Measurements from ENCODE around the gene MYOCOS.

MYOCOS gene

GRCh38 chr1:171625225-171625624, 3.2 kb downstream of the MYOCOS start:
- Histone ChIP-seq H3K36me3 (ENCODE audit: control insufficient read depth, low read length) (no peaks in the 10 kb centered on the region), H3K27me3 (ENCODE audit: control insufficient read depth, low read length) (no peaks in the 10 kb centered on the region; the same call in 1 of the 2 replicates), H3K27ac (ENCODE audit: low read depth, low read length) (no peak overlapping the region), H3K79me2 (ENCODE audit: control insufficient read depth, low read length) (no peaks in the 10 kb centered on the region), H3K9me3 (ENCODE audit: control insufficient read depth, insufficient read depth, low read length) (no peaks in the 10 kb centered on the region), H3K4me3 (ENCODE audit: low read length) (no peak overlapping the region), H4K20me1 (ENCODE audit: control insufficient read depth, insufficient read depth, low read depth, low read length) (no peaks in the 10 kb centered on the region), H3K4me2 (ENCODE audit: low read length) (no peak overlapping the region), H3K9me2 (replicated peaks; ENCODE audit: control insufficient read depth, low read length) (no peaks in the 10 kb centered on the region), H3F3A (ENCODE audit: control insufficient read depth, insufficient read depth) (no peaks in the 10 kb centered on the region), H3K4me1 (ENCODE audit: control insufficient read depth, low read length) (no peaks in the 10 kb centered on the region)
- TF ChIP-seq EZH2phosphoT487 (IDR thresholded peaks at IDR 0.05; ENCODE audit: borderline replicate concordance, low read length) (no peak), CTCF (IDR thresholded peaks at IDR 0.05; ENCODE audit: low read depth, low read length, poor library complexity, severe bottlenecking) (no peak)

DNA sequence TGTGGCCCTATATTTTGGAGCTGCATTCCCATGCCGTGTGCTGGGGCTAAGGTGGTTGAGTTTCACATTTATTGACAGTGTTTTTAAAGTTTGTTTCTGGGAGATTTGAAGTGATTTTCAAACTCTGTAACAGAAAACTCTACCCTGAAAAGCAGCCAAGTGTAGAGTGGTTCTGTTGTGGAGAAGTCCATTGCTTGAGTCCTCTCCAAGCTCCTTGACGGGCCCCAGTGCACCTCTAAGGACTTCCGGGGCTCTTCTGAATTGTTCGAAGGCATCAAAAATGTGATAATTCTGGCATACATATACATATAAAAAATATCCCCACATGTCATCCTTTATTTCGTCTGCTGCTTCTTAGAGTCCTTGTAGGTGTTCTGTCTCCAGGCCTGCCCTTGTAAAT, 5.0 kb downstream of the MYOCOS start:
- H3K9me2 ChIP-seq (replicated peaks; ENCODE audit: control insufficient read depth, low read length), result no peaks in the 10 kb centered on the region
- no peak overlapping the region for H3K27ac ChIP-seq (ENCODE audit: low read depth, low read length)
- H3K4me2 ChIP-seq (ENCODE audit: low read length), result no peak overlapping the region
- no peaks in the 10 kb centered on the region for H3F3A ChIP-seq (ENCODE audit: control insufficient read depth, insufficient read depth)
- no peaks in the 10 kb centered on the region; the same call in 1 of the 2 replicates for H3K27me3 ChIP-seq (ENCODE audit: control insufficient read depth, low read length)
- TF ChIP-seq CTCF (IDR thresholded peaks at IDR 0.05; ENCODE audit: low read depth, low read length, poor library complexity, severe bottlenecking) (no peak), EZH2phosphoT487 (IDR thresholded peaks at IDR 0.05; ENCODE audit: borderline replicate concordance, low read length) (no peak)
- H3K79me2 ChIP-seq (ENCODE audit: control insufficient read depth, low read length), result no peaks in the 10 kb centered on the region
- H3K4me1 ChIP-seq (ENCODE audit: control insufficient read depth, low read length), result no peaks in the 10 kb centered on the region
- no peaks in the 10 kb centered on the region for H4K20me1 ChIP-seq (ENCODE audit: control insufficient read depth, insufficient read depth, low read depth, low read length)
- H3K9me3 ChIP-seq (ENCODE audit: control insufficient read depth, insufficient read depth, low read length), result no peaks in the 10 kb centered on the region
- H3K4me3 ChIP-seq (ENCODE audit: low read length), result no peak overlapping the region
- H3K36me3 ChIP-seq (ENCODE audit: control insufficient read depth, low read length), result no peaks in the 10 kb centered on the region

GRCh38 chr1:171628225-171628624, 6.2 kb downstream of the MYOCOS start:
- no peak overlapping the region for H3K27ac ChIP-seq (ENCODE audit: low read depth, low read length)
- no peaks in the 10 kb centered on the region; the same call in 1 of the 2 replicates for H3K27me3 ChIP-seq (ENCODE audit: control insufficient read depth, low read length)
- H3K36me3 ChIP-seq (ENCODE audit: control insufficient read depth, low read length), result no peaks in the 10 kb centered on the region
- no peaks in the 10 kb centered on the region for H4K20me1 ChIP-seq (ENCODE audit: control insufficient read depth, insufficient read depth, low read depth, low read length)
- H3K4me3 ChIP-seq (ENCODE audit: low read length), result no peak overlapping the region
- H3K79me2 ChIP-seq (ENCODE audit: control insufficient read depth, low read length), result no peaks in the 10 kb centered on the region
- H3K9me2 ChIP-seq (replicated peaks; ENCODE audit: control insufficient read depth, low read length), result no peaks in the 10 kb centered on the region
- TF ChIP-seq EZH2phosphoT487 (IDR thresholded peaks at IDR 0.05; ENCODE audit: borderline replicate concordance, low read length) (no peak), CTCF (IDR thresholded peaks at IDR 0.05; ENCODE audit: low read depth, low read length, poor library complexity, severe bottlenecking) (no peak)
- H3F3A ChIP-seq (ENCODE audit: control insufficient read depth, insufficient read depth), result no peaks in the 10 kb centered on the region
- no peaks in the 10 kb centered on the region for H3K9me3 ChIP-seq (ENCODE audit: control insufficient read depth, insufficient read depth, low read length)
- no peak overlapping the region for H3K4me2 ChIP-seq (ENCODE audit: low read length)
- no peaks in the 10 kb centered on the region for H3K4me1 ChIP-seq (ENCODE audit: control insufficient read depth, low read length)

DNA sequence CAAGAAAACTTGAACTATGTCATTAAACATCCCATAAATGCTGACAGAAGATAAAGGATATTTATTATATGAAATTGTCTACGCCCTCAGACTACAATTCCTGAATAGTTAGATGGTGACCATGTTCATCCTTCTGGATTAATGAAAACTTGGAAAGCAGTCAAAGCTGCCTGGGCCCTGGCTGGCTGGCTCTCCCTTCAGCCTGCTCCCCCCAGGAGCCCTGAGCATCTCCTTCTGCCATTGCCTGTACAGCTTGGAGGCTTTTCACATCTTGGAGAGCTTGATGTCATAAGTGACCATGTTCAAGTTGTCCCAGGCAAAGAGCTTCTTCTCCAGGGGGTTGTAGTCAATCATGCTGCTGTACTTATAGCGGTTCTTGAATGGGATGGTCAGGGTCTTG, 13.6 kb downstream of the MYOCOS start:
- Histone ChIP-seq H3K27ac (ENCODE audit: low read depth, low read length) (no peak overlapping the region), H4K20me1 (ENCODE audit: control insufficient read depth, insufficient read depth, low read depth, low read length) (no peaks in the 10 kb centered on the region), H3K79me2 (ENCODE audit: control insufficient read depth, low read length) (no peaks in the 10 kb centered on the region), H3K9me2 (replicated peaks; ENCODE audit: control insufficient read depth, low read length) (no peaks in the 10 kb centered on the region), H3K9me3 (ENCODE audit: control insufficient read depth, insufficient read depth, low read length) (no peaks in the 10 kb centered on the region), H3K36me3 (ENCODE audit: control insufficient read depth, low read length) (no peaks in the 10 kb centered on the region), H3K4me1 (ENCODE audit: control insufficient read depth, low read length) (no peaks in the 10 kb centered on the region), H3K4me2 (ENCODE audit: low read length) (no peak overlapping the region), H3K27me3 (ENCODE audit: control insufficient read depth, low read length) (no peaks in the 10 kb centered on the region), H3F3A (ENCODE audit: control insufficient read depth, insufficient read depth) (no peaks in the 10 kb centered on the region), H3K4me3 (ENCODE audit: low read length) (no peak overlapping the region)
- TF ChIP-seq CTCF (IDR thresholded peaks at IDR 0.05; ENCODE audit: low read depth, low read length, poor library complexity, severe bottlenecking) (no peak), EZH2phosphoT487 (IDR thresholded peaks at IDR 0.05; ENCODE audit: borderline replicate concordance, low read length) (no peak)
